Fibroblast of lung (primary cell): ENCODE results near the gene ADRB2. TPM values are rescaled to one million over a fixed set of nuclear protein-coding genes. Genes with fewer than 3 reads are reported as not detected.

Experiments
- polyA plus RNA-seq, 2 donors: library from polyadenylated mRNA; depleted of rRNA in 1 of 2; stranded (reverse) in 1 of 2; unstranded in 1 of 2; fragments of >200 nt; gene quantifications; 2 replicates each; pipeline ENCODE4 v1.2.1, GENCODE V29; 2011 to 2012; ENCODE audit warnings: missing spikeins in 1 of 2
- total RNA-seq: library from RNA; depleted of rRNA; stranded (reverse); fragments of >200 nt; gene quantifications from 2 replicates; pipeline ENCODE4 v1.2.1, GENCODE V29; 2014

ADRB2 gene
- total and polyA plus RNA-seq, 2 donors (not counting 1 experiment from before 2014, with no cell fraction given) = 0.60 to 4.5 TPM

Other genes with a start within 250 kb of the ADRB2 start
- not detected in 2 replicates for gene HTR4, start 172.1 kb upstream of the ADRB2 start, total RNA-seq
- gene HTR4, start 172.1 kb upstream of the ADRB2 start, polyA plus RNA-seq = not detected in 2 replicates
- gene SH3TC2, start 236.5 kb downstream of the ADRB2 start, total RNA-seq = 0.26 and 0.83 TPM in 2 replicates
- gene SH3TC2, start 236.5 kb downstream of the ADRB2 start, polyA plus RNA-seq = 1.4 and 3.2 TPM in 2 replicates